Endodermal cell (in vitro differentiated cells): ENCODE results near the gene SERPINI1. TPM values are rescaled to one million over a fixed set of nuclear protein-coding genes. Genes with fewer than 3 reads are reported as not detected.
A peak's percentile ranks its signal among the peaks of the same experiment; 100 is the strongest.

Source experiments
- DNase-seq: peaks from one replicate; pipeline ENCODE4 v3.0.0-alpha.2; 2017
- H3K27ac ChIP-seq: 2 replicates; pipeline ENCODE4 v1.5.1; 2013; ENCODE audit warnings: mild to moderate bottlenecking, low read depth, low read length, moderate library complexity
- H3K27me3 ChIP-seq: 2 replicates; pipeline ENCODE4 v1.6.1; 2013; ENCODE audit warnings: mild to moderate bottlenecking, low read length, moderate library complexity; ENCODE audit not compliant: insufficient read depth, control insufficient read depth, poor library complexity, severe bottlenecking
- H3K36me3 ChIP-seq: 2 replicates; pipeline ENCODE4 v1.7.0; 2013; ENCODE audit warnings: mild to moderate bottlenecking, low read length, moderate library complexity; ENCODE audit not compliant: control insufficient read depth, insufficient read depth
- H3K4me1 ChIP-seq: one replicate; pipeline ENCODE4 v1.7.0; 2013; ENCODE audit warnings: low read length; ENCODE audit not compliant: control insufficient read depth, insufficient read depth
- H3K4me3 ChIP-seq: 2 replicates; pipeline ENCODE4 v1.5.1; 2013; ENCODE audit warnings: mild to moderate bottlenecking, low read length, moderate library complexity
- H3K9ac ChIP-seq: 2 replicates; pipeline ENCODE4 v1.6.1; 2013; ENCODE audit warnings: mild to moderate bottlenecking, low read length, moderate library complexity; ENCODE audit not compliant: poor library complexity, severe bottlenecking; ENCODE audit errors: extremely low read depth
- H3K9me3 ChIP-seq: 2 replicates; pipeline ENCODE4 v1.6.1; 2013; ENCODE audit warnings: mild to moderate bottlenecking, low read length, moderate library complexity; ENCODE audit not compliant: control insufficient read depth
- H3K27ac Mint-ChIP-seq: 2 replicates; pipeline ENCODE4 v1.8.0; 2020; ENCODE audit warnings: mixed read lengths
- H3K27me3 Mint-ChIP-seq: 2 replicates; pipeline ENCODE4 v1.8.0; 2021; ENCODE audit warnings: mild to moderate bottlenecking, mixed read lengths; ENCODE audit not compliant: insufficient read depth
- H3K36me3 Mint-ChIP-seq: 2 replicates; pipeline ENCODE4 v1.8.0; 2020; ENCODE audit warnings: low read depth, mixed read lengths
- H3K4me1 Mint-ChIP-seq: 2 replicates; pipeline ENCODE4 v1.8.0; 2020; ENCODE audit warnings: mixed read lengths
- H3K4me3 Mint-ChIP-seq: 2 replicates; pipeline ENCODE4 v1.8.0; 2020; ENCODE audit warnings: mild to moderate bottlenecking, moderate library complexity, mixed read lengths
- H3K9me3 Mint-ChIP-seq: 2 replicates; pipeline ENCODE4 v1.8.0; 2020; ENCODE audit warnings: mild to moderate bottlenecking, mixed read lengths
- CTCF ChIP-seq: fragments of 200-600 bp; sonication (generic); conservative IDR thresholded peaks from 2 replicates; pipeline ENCODE4 v1.5.0; 2021; ENCODE audit warnings: antibody characterized with exemption, mild to moderate bottlenecking
- WGBS, 2 experiments: methylation state at CpG; one replicate each; pipeline versions ENCODE4 v1.1.5 to v1.1.7; 2013; ENCODE audit warnings: missing lambda C conversion rate in 2 of 2, mixed read lengths in 1 of 2; ENCODE audit not compliant: insufficient coverage in 1 of 2, insufficient read length in 1 of 2; 5-methylcytosine and 5-hydroxymethylcytosine counted together
- total RNA-seq, 2 donors: library from RNA; stranded (reverse); fragmentation: NEBNext Ultra II Directional in 1 of 2; extraction: Animal tissue kit (Norgen Biotek cat#: 25700) in 1 of 2; gene quantifications; 2 replicates in 1 of 2; 3 replicates in 1 of 2; pipeline ENCODE4 v1.2.1, GENCODE V29; 2021

The SERPINI1 gene
- total RNA-seq, 2 donors from 2014 or later: 16.1 to 21.2 TPM

- Mint-ChIP-seq H3K27me3 (no peaks in the 10 kb centered on the region), H3K36me3 (no peaks in the 10 kb centered on the region), H3K27ac (no peak overlapping the region), H3K4me1 (peaks cover 30% of the 10 kb centered on the region), H3K9me3 (no peaks in the 10 kb centered on the region), H3K4me3 (no peak overlapping the region)
- Histone ChIP-seq H3K27ac (no peak overlapping the region), H3K27me3 (no peaks in the 10 kb centered on the region), H3K4me3 (no peak overlapping the region), H3K9ac (no peak overlapping the region), H3K9me3 (no peaks in the 10 kb centered on the region), H3K36me3 (no peaks in the 10 kb centered on the region), H3K4me1 (peaks cover 2% of the 10 kb centered on the region)
- TF ChIP-seq CTCF: no peak
- WGBS, 2 experiments: no CpG with 5 or more reads among the region's 2 CpGs
- DNase-seq: no peak
Observed at GRCh38 chr3:167738037-167738436, 2.5 kb downstream of the SERPINI1 start.

GRCh38 chr3:167739190-167739810, 3.8 kb downstream of the SERPINI1 start:
- H3K27ac Mint-ChIP-seq: no peak overlapping the region
- TF ChIP-seq CTCF: no peak
- no peaks in the 10 kb centered on the region for H3K9me3 Mint-ChIP-seq
- Histone ChIP-seq H3K27ac (no peak overlapping the region), H3K27me3 (no peaks in the 10 kb centered on the region), H3K9ac (no peak overlapping the region), H3K4me1 (peaks cover 2% of the 10 kb centered on the region), H3K36me3 (no peaks in the 10 kb centered on the region), H3K9me3 (no peaks in the 10 kb centered on the region), H3K4me3 (no peak overlapping the region)
- no peaks in the 10 kb centered on the region for H3K27me3 Mint-ChIP-seq
- H3K36me3 Mint-ChIP-seq: no peaks in the 10 kb centered on the region
- no peak overlapping the region for H3K4me3 Mint-ChIP-seq
- DNase-seq: no peak
- peaks cover 30% of the 10 kb centered on the region for H3K4me1 Mint-ChIP-seq
- WGBS, 2 experiments: 96 to 100% methylated on average over 3 to 4 of the region's 4 CpGs

- Histone ChIP-seq H3K9ac (no peak overlapping the region), H3K9me3 (no peaks in the 10 kb centered on the region), H3K4me1 (peaks cover 2% of the 10 kb centered on the region), H3K4me3 (no peak overlapping the region), H3K36me3 (no peaks in the 10 kb centered on the region), H3K27me3 (no peaks in the 10 kb centered on the region), H3K27ac (no peak overlapping the region)
- Mint-ChIP-seq H3K4me3 (no peak overlapping the region), H3K27ac (no peak overlapping the region), H3K9me3 (no peaks in the 10 kb centered on the region), H3K4me1 (peaks cover 30% of the 10 kb centered on the region), H3K27me3 (no peaks in the 10 kb centered on the region), H3K36me3 (no peaks in the 10 kb centered on the region)
- WGBS, 2 experiments: 63 to 80% methylated on average over 1 to 2 of the region's 2 CpGs
- DNase-seq: peak; percentile 82
- peak; percentile 80 for TF ChIP-seq CTCF
Observed at GRCh38 chr3:167740961-167741587, 5.6 kb downstream of the SERPINI1 start.
